Activated CD4-positive, alpha-beta T cell treated with anti-CD3 and anti-CD28 coated beads, Interleukin-2, amount 10 ng/mL, durations not matched to agents 7 days and 5 days (primary cell): ENCODE results near the gene OMA1. TPM values are rescaled to one million over a fixed set of nuclear protein-coding genes. Genes with fewer than 3 reads are reported as not detected.

Experiments used
- CTCF ChIA-PET: fragments of 350-600 bp; sonication (Branson Sonifier 250); formaldehyde crosslinking; loops from one replicate; lab custom pipeline; 2021; ENCODE audit warnings: antibody characterized with exemption; lab: Charles Lee
- POLR2A ChIA-PET: fragments of 350-600 bp; sonication (Branson Sonifier 250); formaldehyde crosslinking; loops from one replicate; lab custom pipeline; 2021; ENCODE audit warnings: antibody characterized with exemption; lab: Charles Lee
- DNase-seq: peaks from one replicate; pipeline ENCODE4 v3.0.0-alpha.2; 2020
- H3K27ac Mint-ChIP-seq: one replicate; pipeline ENCODE4 v1.8.0; 2021; ENCODE audit warnings: mild to moderate bottlenecking, moderate library complexity, mixed read lengths
- H3K27me3 Mint-ChIP-seq: one replicate; pipeline ENCODE4 v1.8.0; 2021; ENCODE audit warnings: mixed read lengths
- H3K36me3 Mint-ChIP-seq: one replicate; pipeline ENCODE4 v1.8.0; 2021; ENCODE audit warnings: low read depth, mixed read lengths
- H3K4me1 Mint-ChIP-seq: one replicate; pipeline ENCODE4 v1.8.0; 2021; ENCODE audit warnings: mixed read lengths
- H3K4me3 Mint-ChIP-seq: one replicate; pipeline ENCODE4 v1.8.0; 2021; ENCODE audit warnings: mild to moderate bottlenecking, moderate library complexity, mixed read lengths
- H3K9me3 Mint-ChIP-seq: one replicate; pipeline ENCODE4 v1.8.0; 2021; ENCODE audit warnings: mixed read lengths
- total RNA-seq, 2 experiments: library from RNA; stranded (reverse); gene quantifications; one replicate each; pipeline ENCODE4 v1.2.3, GENCODE V29; 2021

The OMA1 gene
- 10 to 100 TPM; 19.1 to 23.5 TPM for total RNA-seq

DNA sequence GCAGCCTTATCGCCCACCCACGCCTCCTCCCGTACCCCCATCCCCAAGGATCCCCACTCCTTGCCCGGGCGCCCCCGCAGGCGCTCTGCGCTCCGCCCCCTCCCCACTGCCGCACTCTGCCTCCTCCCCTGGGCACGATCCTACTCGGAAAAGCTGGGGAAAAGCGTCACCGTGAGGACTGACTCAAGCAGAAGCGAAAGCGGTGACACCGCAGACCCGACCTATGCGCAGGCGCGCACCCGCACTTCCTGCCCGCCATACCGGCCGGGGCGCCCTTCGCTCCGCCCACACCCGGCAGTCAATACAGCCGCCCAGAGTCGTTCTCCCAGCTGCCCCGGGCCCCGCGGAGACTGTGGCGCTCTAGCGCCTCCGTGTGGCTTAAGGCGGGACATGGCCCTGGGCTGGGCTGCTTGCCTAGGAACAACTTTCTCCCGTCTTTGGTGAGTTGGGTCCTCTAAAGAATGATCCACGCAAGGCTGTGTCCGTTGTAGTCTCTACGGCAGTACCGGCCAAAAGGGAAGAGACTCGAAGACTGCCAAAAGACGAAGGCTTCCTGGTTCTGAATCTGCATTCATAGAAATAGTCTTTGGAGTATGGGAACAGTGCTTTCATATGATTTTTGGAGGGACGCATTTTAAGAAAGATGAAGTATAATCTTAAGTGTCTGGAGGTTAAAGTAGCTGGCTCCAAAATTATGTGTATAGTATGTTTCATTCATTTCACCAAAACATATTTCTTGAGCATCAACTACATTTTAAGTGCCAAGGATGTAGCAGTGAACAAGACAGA lies at the start of gene OMA1:
TSS of gene OMA1 (minus strand) at position 207 of the 789 bp plus-strand sequence. CDS start 7,432 bp downstream, outside the sequence.
- Mint-ChIP-seq H3K4me3 (peak within 1 kb of the TSS; percentile 84), H3K9me3 (no peaks in the 10 kb centered on the region), H3K4me1 (peaks cover 18% of the 10 kb centered on the region), H3K27me3 (peaks cover 8% of the 10 kb centered on the region), H3K36me3 (no peaks in the 10 kb centered on the region), H3K27ac (peak within 1 kb of the TSS; percentile 95)
- CTCF ChIA-PET = interaction anchor here (0.7 to 3.2 kb wide), 12 partner anchors 8 to 209 kb away, joined by 3 to 23 read pairs (median 6); no protein-coding TSS in a partner anchor
- POLR2A ChIA-PET = no interaction called here
- DNase-seq = peak; percentile 95

DNA sequence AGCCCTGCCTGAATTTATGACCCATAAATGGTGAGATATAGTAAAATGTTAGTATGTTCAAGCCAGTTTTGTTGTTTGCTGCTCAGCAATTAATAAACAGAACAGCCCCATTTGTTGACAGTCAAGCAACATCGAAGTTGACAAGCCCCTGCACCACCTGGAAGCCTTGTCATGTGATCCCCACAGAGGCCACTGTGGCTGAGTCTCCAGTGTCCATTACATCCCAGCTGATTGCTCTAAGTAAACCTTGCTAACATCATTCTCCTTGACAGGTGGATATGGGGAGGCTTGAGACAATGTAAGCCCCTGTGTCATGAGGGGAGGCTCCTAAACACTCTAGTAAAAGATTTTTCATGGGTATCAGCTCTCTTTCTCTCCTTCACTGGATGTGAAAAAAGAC lies 48.0 kb upstream of the OMA1 start:
- H3K27ac Mint-ChIP-seq = no peak overlapping the region
- peaks cover 37% of the 10 kb centered on the region for H3K27me3 Mint-ChIP-seq
- no peaks in the 10 kb centered on the region for H3K9me3 Mint-ChIP-seq
- no peak for DNase-seq
- peaks cover 5% of the 10 kb centered on the region for H3K4me1 Mint-ChIP-seq
- H3K36me3 Mint-ChIP-seq = no peaks in the 10 kb centered on the region
- POLR2A ChIA-PET = no interaction called here
- CTCF ChIA-PET = interaction anchor here (1.1 kb wide), 1 partner anchor 12 kb away, joined by 3 read pairs; no protein-coding TSS in a partner anchor
- H3K4me3 Mint-ChIP-seq = no peak overlapping the region

- Mint-ChIP-seq H3K36me3 (no peaks in the 10 kb centered on the region), H3K4me3 (no peak overlapping the region), H3K4me1 (no peaks in the 10 kb centered on the region), H3K9me3 (no peaks in the 10 kb centered on the region), H3K27ac (no peak overlapping the region), H3K27me3 (peaks cover 28% of the 10 kb centered on the region)
- ChIA-PET CTCF (no interaction called here), POLR2A (no interaction called here)
- DNase-seq = no peak
Measured at GRCh38 chr1:58592522-58593134, 46.1 kb upstream of the OMA1 start.

DNA sequence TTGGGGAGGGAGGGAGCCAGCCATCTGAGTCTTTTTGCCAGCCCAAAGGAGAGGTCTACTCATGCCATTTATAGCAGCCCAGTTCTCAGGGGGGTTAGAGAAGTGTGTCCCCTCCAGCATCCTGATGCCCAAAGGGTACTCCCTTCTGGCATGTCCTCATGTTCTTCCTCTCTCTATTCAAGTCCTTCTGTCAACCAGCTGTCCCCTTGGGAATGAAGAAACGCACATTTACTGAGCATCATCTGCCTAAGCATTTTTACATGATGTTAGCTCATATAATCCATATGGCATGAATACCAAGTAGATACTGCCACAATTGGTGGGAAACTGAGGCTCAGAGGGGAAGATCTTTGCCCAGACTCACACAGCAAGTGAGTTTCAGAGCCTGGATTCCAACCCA lies 45.3 kb upstream of the OMA1 start:
- H3K36me3 Mint-ChIP-seq = no peaks in the 10 kb centered on the region
- ChIA-PET POLR2A (no interaction called here), CTCF (interaction anchor here (0.6 kb wide), 1 partner anchor 499 kb away, joined by 3 read pairs; no protein-coding TSS in a partner anchor)
- H3K4me1 Mint-ChIP-seq = no peaks in the 10 kb centered on the region
- no peak for DNase-seq
- H3K4me3 Mint-ChIP-seq = no peak overlapping the region
- peaks cover 27% of the 10 kb centered on the region for H3K27me3 Mint-ChIP-seq
- no peak overlapping the region for H3K27ac Mint-ChIP-seq
- H3K9me3 Mint-ChIP-seq = no peaks in the 10 kb centered on the region

GRCh38 chr1:58590019-58590418 lies 43.5 kb upstream of the OMA1 start:
- Mint-ChIP-seq H3K4me1 (peaks cover 4% of the 10 kb centered on the region), H3K27me3 (peaks cover 41% of the 10 kb centered on the region), H3K9me3 (no peaks in the 10 kb centered on the region), H3K4me3 (no peak overlapping the region), H3K27ac (no peak overlapping the region), H3K36me3 (no peaks in the 10 kb centered on the region)
- DNase-seq = no peak
- POLR2A ChIA-PET = no interaction called here
- CTCF ChIA-PET = no interaction called here

DNA sequence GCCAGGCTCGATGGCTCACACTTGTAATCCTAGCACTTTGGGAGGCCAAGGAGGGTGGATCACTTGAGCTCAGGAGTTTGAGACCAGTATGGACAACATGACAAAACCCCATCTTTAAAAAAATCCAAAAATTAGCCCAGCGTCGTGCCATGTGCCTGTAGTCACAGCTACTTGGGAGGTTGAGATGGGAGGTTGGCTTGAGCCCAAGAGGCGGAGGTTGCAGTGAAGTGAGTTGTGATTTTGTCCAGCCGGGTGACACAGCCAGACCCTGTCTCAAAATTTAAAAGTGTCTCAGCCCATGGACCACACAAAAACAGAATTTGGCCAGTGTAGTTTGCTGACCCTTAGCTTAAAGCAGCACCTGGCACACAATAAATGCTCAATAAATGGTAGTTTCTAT lies 41.9 kb upstream of the OMA1 start:
- no peak for DNase-seq
- no peaks in the 10 kb centered on the region for H3K9me3 Mint-ChIP-seq
- H3K27me3 Mint-ChIP-seq = peaks cover 52% of the 10 kb centered on the region
- H3K36me3 Mint-ChIP-seq = no peaks in the 10 kb centered on the region
- peaks cover 17% of the 10 kb centered on the region for H3K4me1 Mint-ChIP-seq
- no peak overlapping the region for H3K4me3 Mint-ChIP-seq
- CTCF ChIA-PET = interaction anchor here (0.6 to 1.1 kb wide), 2 partner anchors 9 to 911 kb away, joined by 3 read pairs; no protein-coding TSS in a partner anchor
- no peak overlapping the region for H3K27ac Mint-ChIP-seq
- POLR2A ChIA-PET = interaction anchor here (0.6 kb wide), 1 partner anchor 20 kb away, joined by 4 read pairs; no protein-coding TSS in a partner anchor

DNA sequence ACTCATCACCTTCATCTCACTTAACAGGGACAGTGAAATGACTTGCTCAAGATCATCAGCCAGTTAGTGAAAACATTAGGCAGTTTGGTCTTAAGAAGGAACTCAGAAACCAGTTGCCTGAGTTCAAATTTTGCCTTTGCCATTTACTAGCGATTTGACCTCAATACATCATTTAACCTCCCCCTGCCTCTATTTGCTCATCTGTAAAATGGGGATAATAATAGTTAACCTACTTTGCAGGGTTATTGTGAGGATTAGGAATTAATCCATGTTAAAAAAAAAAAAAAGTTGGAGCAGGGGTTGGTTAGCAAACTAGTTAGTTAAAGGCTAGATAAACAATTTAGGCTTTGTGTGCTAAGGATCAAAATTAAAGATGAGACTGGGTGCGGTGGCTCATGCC lies 41.1 kb upstream of the OMA1 start:
- Mint-ChIP-seq H3K9me3 (no peaks in the 10 kb centered on the region), H3K27me3 (peaks cover 50% of the 10 kb centered on the region), H3K27ac (no peak overlapping the region), H3K36me3 (no peaks in the 10 kb centered on the region), H3K4me1 (peaks cover 18% of the 10 kb centered on the region), H3K4me3 (no peak overlapping the region)
- CTCF ChIA-PET = no interaction called here
- POLR2A ChIA-PET = no interaction called here
- DNase-seq = no peak

DNA sequence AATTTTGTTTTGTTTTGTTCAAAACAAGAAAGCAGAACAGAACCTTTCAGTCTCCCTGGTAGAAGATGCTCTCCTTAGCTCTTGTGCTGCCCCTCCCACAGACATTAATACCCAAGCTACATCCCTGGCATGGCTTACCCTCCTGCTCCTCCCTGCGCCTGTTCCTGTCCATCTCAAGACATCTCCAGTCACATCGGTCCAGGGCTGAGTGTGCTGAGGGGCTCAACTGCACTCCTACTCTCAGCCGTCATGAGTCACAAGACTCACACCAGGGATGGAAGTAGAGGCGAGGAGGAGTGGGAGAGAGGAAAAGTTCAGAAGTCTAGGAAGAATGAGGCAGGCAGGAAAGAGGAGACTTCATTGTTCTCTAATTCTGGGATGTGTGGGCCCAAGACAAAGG lies 39.7 kb upstream of the OMA1 start:
- ChIA-PET CTCF (no interaction called here), POLR2A (no interaction called here)
- no peaks in the 10 kb centered on the region for H3K36me3 Mint-ChIP-seq
- H3K27ac Mint-ChIP-seq = no peak overlapping the region
- no peak overlapping the region for H3K4me3 Mint-ChIP-seq
- H3K4me1 Mint-ChIP-seq = peaks cover 18% of the 10 kb centered on the region
- H3K27me3 Mint-ChIP-seq = peaks cover 48% of the 10 kb centered on the region
- no peaks in the 10 kb centered on the region for H3K9me3 Mint-ChIP-seq
- DNase-seq = no peak

GRCh38 chr1:58585581-58586151 lies 39.1 kb upstream of the OMA1 start:
- POLR2A ChIA-PET = no interaction called here
- no peaks in the 10 kb centered on the region for H3K36me3 Mint-ChIP-seq

GRCh38 chr1:58585166-58585565 lies 38.6 kb upstream of the OMA1 start:
- Mint-ChIP-seq H3K9me3 (no peaks in the 10 kb centered on the region), H3K27me3 (peaks cover 52% of the 10 kb centered on the region), H3K4me3 (no peak overlapping the region), H3K27ac (no peak overlapping the region), H3K4me1 (peaks cover 18% of the 10 kb centered on the region), H3K36me3 (no peaks in the 10 kb centered on the region)
- DNase-seq = no peak
- POLR2A ChIA-PET = no interaction called here
- CTCF ChIA-PET = interaction anchor here (1.2 kb wide), 1 partner anchor 16 kb away, joined by 3 read pairs; no protein-coding TSS in a partner anchor

More at GRCh38 chr1:58585581-58586151, 39.1 kb upstream of the OMA1 start:
- peaks cover 51% of the 10 kb centered on the region for H3K27me3 Mint-ChIP-seq
- H3K4me3 Mint-ChIP-seq = no peak overlapping the region
- peaks cover 18% of the 10 kb centered on the region for H3K4me1 Mint-ChIP-seq
- no peak overlapping the region for H3K27ac Mint-ChIP-seq
- no peaks in the 10 kb centered on the region for H3K9me3 Mint-ChIP-seq
- DNase-seq = no peak
- CTCF ChIA-PET = interaction anchor here (1.2 kb wide), 1 partner anchor 16 kb away, joined by 3 read pairs; no protein-coding TSS in a partner anchor

- Mint-ChIP-seq H3K4me3 (no peak overlapping the region), H3K4me1 (peaks cover 18% of the 10 kb centered on the region), H3K9me3 (no peaks in the 10 kb centered on the region), H3K27ac (no peak overlapping the region), H3K27me3 (peaks cover 60% of the 10 kb centered on the region), H3K36me3 (no peaks in the 10 kb centered on the region)
- ChIA-PET POLR2A (no interaction called here), CTCF (interaction anchor here (1.2 kb wide), 1 partner anchor 15 kb away, joined by 3 read pairs; no protein-coding TSS in a partner anchor)
- DNase-seq = no peak
Measured at GRCh38 chr1:58584082-58584895, 37.8 kb upstream of the OMA1 start.

DNA sequence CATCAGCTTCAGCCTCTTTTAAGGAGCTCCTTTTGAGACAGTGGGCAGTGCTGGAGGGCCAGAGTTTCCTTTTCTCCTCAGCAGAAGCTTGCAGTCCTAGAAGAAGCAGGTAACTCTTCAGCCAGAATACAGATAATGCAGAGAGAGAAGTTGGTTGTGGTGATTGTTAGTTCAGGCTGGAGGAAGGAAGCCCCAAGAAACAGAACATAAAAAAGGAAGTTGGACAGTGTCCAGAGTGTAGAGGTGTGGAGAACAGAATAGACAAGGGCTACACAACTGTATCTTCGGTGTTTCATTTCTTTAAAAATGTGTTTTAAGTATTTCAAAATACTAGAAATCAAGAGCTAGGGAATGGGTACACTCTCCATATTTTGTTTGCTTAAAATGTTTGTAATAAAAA lies 37.0 kb upstream of the OMA1 start:
- DNase-seq = no peak
- CTCF ChIA-PET = no interaction called here
- no peaks in the 10 kb centered on the region for H3K36me3 Mint-ChIP-seq
- POLR2A ChIA-PET = no interaction called here
- peaks cover 61% of the 10 kb centered on the region for H3K27me3 Mint-ChIP-seq
- H3K27ac Mint-ChIP-seq = no peak overlapping the region
- H3K4me3 Mint-ChIP-seq = no peak overlapping the region
- H3K9me3 Mint-ChIP-seq = no peaks in the 10 kb centered on the region
- peaks cover 18% of the 10 kb centered on the region for H3K4me1 Mint-ChIP-seq
